ENCODE measurements around the gene ZNF786. TPM values are rescaled to one million over a fixed set of nuclear protein-coding genes. Genes with fewer than 3 reads are reported as not detected.

The ZNF786 gene
- polyA plus RNA-seq, 3 donors = 0.84 to 2.6 (median 1.2) TPM

- Mint-ChIP-seq H3K9me3 (peaks cover 0 to 2% (median 0%) of the 10 kb centered on the region in 7 donors), H3K4me3 (peak overlapping the region; percentile 37 to 93), H3K27ac (peak overlapping the region in 2 of 7 donors; percentile 36 to 96), H3K27me3 (ENCODE audit: low read depth in 3 of 3) (peaks cover 0 to 2% (median 2%) of the 10 kb centered on the region in 3 donors), H3K4me1 (peaks cover 30% of the 10 kb centered on the region), H3K36me3 (peaks cover 8 to 20% of the 10 kb centered on the region in 2 donors)
- WGBS (ENCODE audit: insufficient coverage) = no CpG with 5 or more reads among the region's 10 CpGs
- intact Hi-C loops (cut with micrococcal nuclease) = loop anchor here (5.0 to 10.0 kb wide), 5 partner anchors 40 to 598 kb away; partner anchors contain the start of genes ZNF786 (in 2 of the 2), EZH2 (in 1 of the 2) and ZNF398 (in 1 of the 2)
- Histone ChIP-seq H3K36me3 (replicated peaks in 1 of 2; ENCODE audit: control insufficient read depth in 1 of 2, insufficient read depth in 2 of 2, low read length in 2 of 2) (peaks cover 0 to 10% of the 10 kb centered on the region in 2 donors), H2AFZ (ENCODE audit: insufficient read depth, low read depth, low read length, poor library complexity, severe bottlenecking) (peak overlapping the region; percentile 92), H3K9ac (ENCODE audit: insufficient read depth, low read length, poor library complexity, severe bottlenecking) (peak overlapping the region; percentile 95), H3K9me3 (replicated peaks in 1 of 2; ENCODE audit: control insufficient read depth in 1 of 2, insufficient read depth in 1 of 2, low read length in 2 of 2) (no peaks in the 10 kb centered on the region), H3K4me1 (ENCODE audit: control insufficient read depth in 1 of 2, insufficient read depth in 2 of 2, low read length in 2 of 2) (peaks cover 15 to 27% of the 10 kb centered on the region in 2 donors), H3K79me2 (ENCODE audit: insufficient read depth, low read length) (peaks cover 60% of the 10 kb centered on the region), H3K4me2 (replicated peaks; ENCODE audit: extremely low read depth, low read length, poor library complexity, severe bottlenecking) (peak overlapping the region; percentile 80), H3K27me3 (ENCODE audit: control insufficient read depth in 2 of 2, insufficient read depth in 2 of 2, low read length in 2 of 2) (no peaks in the 10 kb centered on the region), H3K27ac (ENCODE audit: low read depth in 1 of 2, low read length in 2 of 2) (peak overlapping the region in 1 of 2 donors; percentile 89), H4K20me1 (ENCODE audit: insufficient read depth, low read length) (peaks cover 6% of the 10 kb centered on the region), H3K4me3 (replicated peaks in 1 of 3; ENCODE audit: low read depth in 2 of 3, low read length in 3 of 3) (peak overlapping the region in 1 of 3 experiments; percentile 76)
- no peak for TF ChIP-seq CTCF (IDR thresholded peaks at IDR 0.05)
- peak in 1 of 3 donors; percentile 17 for DNase-seq
These were observed 63.5 kb downstream of the ZNF786 start for GRCh38 chr7:149027055-149027454.

- peaks cover 23% of the 10 kb centered on the region for H3K4me1 Mint-ChIP-seq
- H3K4me3 Mint-ChIP-seq = no peak overlapping the region
- H3K27ac Mint-ChIP-seq = no peak overlapping the region
These were observed 66.9 kb downstream of the ZNF786 start for GRCh38 chr7:149023662-149024061.

More at GRCh38 chr7:149023662-149024061, 66.9 kb downstream of the ZNF786 start:
- Histone ChIP-seq H3K27me3 (ENCODE audit: control insufficient read depth in 2 of 2, insufficient read depth in 2 of 2, low read length in 2 of 2) (no peaks in the 10 kb centered on the region), H2AFZ (ENCODE audit: insufficient read depth, low read depth, low read length, poor library complexity, severe bottlenecking) (no peak overlapping the region), H3K9ac (ENCODE audit: insufficient read depth, low read length, poor library complexity, severe bottlenecking) (no peak overlapping the region), H3K4me3 (replicated peaks in 1 of 3; ENCODE audit: low read depth in 2 of 3, low read length in 3 of 3) (no peak overlapping the region), H3K36me3 (replicated peaks in 1 of 2; ENCODE audit: control insufficient read depth in 1 of 2, insufficient read depth in 2 of 2, low read length in 2 of 2) (peaks cover 12 to 30% of the 10 kb centered on the region in 2 donors), H3K4me2 (replicated peaks; ENCODE audit: extremely low read depth, low read length, poor library complexity, severe bottlenecking) (no peak overlapping the region), H4K20me1 (ENCODE audit: insufficient read depth, low read length) (peaks cover 12% of the 10 kb centered on the region), H3K27ac (ENCODE audit: low read depth in 1 of 2, low read length in 2 of 2) (peak overlapping the region in 1 of 2 donors; percentile 45), H3K4me1 (ENCODE audit: control insufficient read depth in 1 of 2, insufficient read depth in 2 of 2, low read length in 2 of 2) (peaks cover 11 to 18% of the 10 kb centered on the region in 2 donors), H3K9me3 (replicated peaks in 1 of 2; ENCODE audit: control insufficient read depth in 1 of 2, insufficient read depth in 1 of 2, low read length in 2 of 2) (no peaks in the 10 kb centered on the region), H3K79me2 (ENCODE audit: insufficient read depth, low read length) (peaks cover 71% of the 10 kb centered on the region)
- DNase-seq = no peak
- Mint-ChIP-seq H3K27me3 (ENCODE audit: low read depth in 3 of 3) (peaks cover 0 to 2% (median 0%) of the 10 kb centered on the region in 3 donors), H3K9me3 (peaks cover 0 to 2% (median 0%) of the 10 kb centered on the region in 7 donors), H3K36me3 (peaks cover 25 to 39% of the 10 kb centered on the region in 2 donors)
- intact Hi-C loops (cut with micrococcal nuclease) = loop anchor here in 1 of 2 donors (10.0 kb wide), 1 partner anchor 601 kb away; no protein-coding TSS in a partner anchor
- 94% methylated on average over 3 of the region's 7 CpGs for WGBS (ENCODE audit: insufficient coverage)
- TF ChIP-seq CTCF (IDR thresholded peaks at IDR 0.05) = no peak
